ENCODE measurements around the gene ARSK.
"Not testable (repeated sequence)": the region's sequence is repeated elsewhere in the genome, so short reads cannot be mapped to it uniquely, and the experiment has no call there.

ARSK gene

DNA sequence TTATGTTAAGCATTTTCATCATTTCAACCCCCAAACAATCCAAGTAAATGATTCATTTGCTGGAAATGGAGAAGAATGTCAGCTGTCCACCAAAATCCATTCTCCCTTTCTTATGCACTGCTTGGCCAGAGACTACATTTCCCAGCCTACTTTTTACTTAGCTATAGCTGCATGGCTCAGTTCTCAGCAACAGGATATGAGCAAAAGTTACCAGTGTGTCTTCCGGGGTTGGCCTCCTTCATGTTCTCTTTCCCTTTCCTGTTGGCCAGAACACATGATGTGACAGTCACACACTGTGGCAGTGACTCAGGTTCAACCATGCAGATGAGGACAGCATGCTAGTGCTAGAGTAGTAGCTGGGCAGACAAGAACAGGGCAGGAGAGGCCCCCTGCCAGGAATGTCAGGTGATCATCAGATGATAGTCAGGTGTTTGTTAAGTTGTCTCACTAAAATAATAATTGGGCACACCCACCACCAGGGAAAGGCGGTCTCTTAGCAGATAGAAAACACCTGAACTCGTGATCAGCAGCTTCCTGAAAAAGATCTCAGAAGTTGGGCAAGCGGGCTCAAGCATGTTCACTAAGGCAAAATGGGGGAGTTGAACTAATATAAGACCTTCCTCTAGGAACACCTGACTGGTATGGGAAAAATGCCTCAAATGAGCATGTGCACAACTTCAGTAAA is 77.2 kb downstream of the ARSK start:
- ChIA-PET POLR2A (no interaction called here), CTCF (interaction anchor here (1.0 to 2.8 kb wide), 7 partner anchors 9 to 150 kb away, joined by 3 to 14 read pairs (median 7); partner anchors contain the start of gene RFESD)
- DNase-seq (ENCODE audit: extremely low spot score) = no peak
- no peak for TF ChIP-seq CTCF (IDR thresholded peaks at IDR 0.05; ENCODE audit: control extremely low read depth, extremely low read depth, low read depth, missing control alignments)

DNA sequence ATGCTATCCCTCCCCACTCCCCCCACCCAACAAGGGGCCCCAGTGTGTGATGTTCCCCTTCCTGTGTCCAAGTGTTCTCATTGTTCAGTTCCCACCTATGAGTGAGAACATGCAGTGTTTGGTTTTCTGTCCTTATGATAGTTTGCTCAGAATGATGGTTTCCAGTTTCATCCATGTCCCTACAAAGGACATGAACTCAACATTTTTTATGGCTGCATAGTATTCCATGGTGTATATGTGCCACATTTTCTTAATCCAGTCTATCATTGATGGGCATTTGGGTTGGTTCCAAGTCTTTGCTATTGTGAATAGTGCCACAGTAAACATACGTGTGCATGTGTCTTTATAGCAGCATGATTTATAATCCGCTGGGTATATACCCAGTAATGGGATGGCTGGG is 78.0 kb downstream of the ARSK start:
- POLR2A ChIA-PET; DNase-seq (ENCODE audit: extremely low spot score): not testable (repeated sequence)
- CTCF ChIA-PET = interaction anchor here (2.2 to 2.8 kb wide), 2 partner anchors 10 to 149 kb away, joined by 6 to 14 read pairs; no protein-coding TSS in a partner anchor

DNA sequence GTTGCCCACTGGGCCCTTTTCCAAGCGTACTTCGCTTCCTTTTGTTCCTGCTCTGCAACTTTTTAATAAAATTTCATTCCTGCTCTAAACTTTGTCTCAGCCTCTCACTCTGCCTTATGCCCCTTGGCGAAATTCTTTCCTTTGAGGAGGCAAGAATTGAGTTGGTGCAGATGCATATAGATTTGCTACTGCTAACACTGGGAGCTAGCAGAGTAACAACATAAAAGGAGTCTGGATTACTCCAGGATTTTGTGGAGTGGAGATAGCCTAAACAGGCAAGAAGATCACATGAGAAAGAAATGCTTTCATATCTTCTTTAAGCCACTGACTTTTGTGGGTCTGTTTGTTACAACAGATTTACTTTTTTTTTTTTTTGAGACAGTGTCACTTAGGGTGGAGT is 78.8 kb downstream of the ARSK start:
- no peak for TF ChIP-seq CTCF (IDR thresholded peaks at IDR 0.05; ENCODE audit: control extremely low read depth, extremely low read depth, low read depth, missing control alignments)
- CTCF ChIA-PET = interaction anchor here (0.7 to 0.9 kb wide), 3 partner anchors 8 to 30 kb away, joined by 3 read pairs; no protein-coding TSS in a partner anchor
- no peak for DNase-seq (ENCODE audit: extremely low spot score)
- POLR2A ChIA-PET = no interaction called here

GRCh38 chr5:95634081-95634480 is 79.2 kb downstream of the ARSK start:
- POLR2A ChIA-PET = no interaction called here
- CTCF ChIA-PET = interaction anchor here (0.7 to 1.9 kb wide), 5 partner anchors 8 to 30 kb away, joined by 3 to 6 read pairs (median 3); no protein-coding TSS in a partner anchor
- no peak for DNase-seq (ENCODE audit: extremely low spot score)
- TF ChIP-seq CTCF (IDR thresholded peaks at IDR 0.05; ENCODE audit: control extremely low read depth, extremely low read depth, low read depth, missing control alignments) = no peak

DNA sequence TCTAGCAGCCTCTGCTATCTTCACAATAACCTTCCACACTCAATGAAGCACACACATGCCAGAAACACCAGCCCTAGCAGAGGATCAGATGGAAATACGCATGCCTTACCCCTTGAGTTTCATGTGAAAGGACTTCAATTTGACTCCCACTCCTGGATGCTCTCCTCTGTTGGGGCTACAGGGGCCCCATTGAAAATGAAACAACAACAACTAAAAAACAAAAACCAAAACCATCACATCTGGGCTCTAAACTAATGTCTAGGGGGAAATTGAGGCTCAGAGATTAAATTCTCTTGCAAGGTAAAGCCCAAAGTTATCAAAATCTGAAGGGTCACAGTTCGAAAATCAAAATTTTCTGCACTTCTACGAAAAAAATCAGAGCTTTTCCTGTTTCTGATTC is 83.7 kb downstream of the ARSK start:
- POLR2A ChIA-PET = no interaction called here
- CTCF ChIA-PET = interaction anchor here (1.5 kb wide), 1 partner anchor 8 kb away, joined by 4 read pairs; no protein-coding TSS in a partner anchor
- no peak for TF ChIP-seq CTCF (IDR thresholded peaks at IDR 0.05; ENCODE audit: control extremely low read depth, extremely low read depth, low read depth, missing control alignments)
- DNase-seq (ENCODE audit: extremely low spot score) = no peak

DNA sequence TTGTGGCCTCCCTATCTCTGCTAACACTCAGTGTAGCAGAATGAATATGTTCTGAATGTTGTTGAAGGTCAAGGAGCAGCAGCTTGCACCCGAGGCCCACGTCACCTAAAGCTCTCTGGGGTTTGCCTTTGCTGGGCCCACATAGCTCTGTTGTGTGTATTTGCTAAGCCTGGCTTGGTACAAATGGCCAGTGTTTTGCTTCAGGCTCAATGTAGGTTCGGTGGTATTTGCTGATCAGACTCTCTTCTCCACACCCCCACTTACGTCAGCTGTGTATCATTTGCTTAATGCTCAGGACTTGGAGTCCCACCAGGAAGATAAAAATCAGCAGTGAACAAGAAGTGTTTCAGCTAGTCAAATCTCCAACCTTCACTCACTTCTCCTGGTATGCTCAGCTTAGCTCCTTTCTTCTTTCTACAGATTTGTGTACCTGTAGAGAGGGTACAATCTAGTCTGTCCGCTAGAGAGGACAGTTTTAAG is 86.9 kb downstream of the ARSK start:
- TF ChIP-seq CTCF (IDR thresholded peaks at IDR 0.05; ENCODE audit: control extremely low read depth, extremely low read depth, low read depth, missing control alignments) = no peak
- ChIA-PET POLR2A (no interaction called here), CTCF (interaction anchor here (0.9 to 5.7 kb wide), 15 partner anchors 8 to 205 kb away, joined by 3 to 42 read pairs (median 4); no protein-coding TSS in a partner anchor)
- DNase-seq (ENCODE audit: extremely low spot score) = no peak

- TF ChIP-seq CTCF (IDR thresholded peaks at IDR 0.05; ENCODE audit: control extremely low read depth, extremely low read depth, low read depth, missing control alignments) = no peak
- POLR2A ChIA-PET = no interaction called here
- DNase-seq (ENCODE audit: extremely low spot score) = no peak
- CTCF ChIA-PET = interaction anchor here (1.0 to 5.7 kb wide), 20 partner anchors 8 to 209 kb away, joined by 3 to 42 read pairs (median 6); partner anchors contain the start of gene GLRX
Observed at GRCh38 chr5:95643152-95643551, 88.3 kb downstream of the ARSK start.

Measured in GM10248 (cell line).